ENCODE data around the gene DMD.
"Not testable (repeated sequence)": the region's sequence is repeated elsewhere in the genome, so short reads cannot be mapped to it uniquely, and the experiment has no call there.

Gene DMD

GRCh38 chrX:31962256-31962655 is 1249.1 kb downstream of the DMD start:
- DNase-seq, result no peak

GRCh38 chrX:31934842-31935370 is 1276.4 kb downstream of the DMD start:
- no peak for DNase-seq

- DNase-seq, result no peak
Measured at GRCh38 chrX:31934015-31934414, 1277.3 kb downstream of the DMD start.

GRCh38 chrX:31932769-31933168 is 1278.6 kb downstream of the DMD start:
- DNase-seq, result no peak

- DNase-seq, result not testable (repeated sequence)
Measured at GRCh38 chrX:31932320-31932719, 1279.0 kb downstream of the DMD start.

- DNase-seq, result no peak
Measured at GRCh38 chrX:31931225-31931624, 1280.1 kb downstream of the DMD start.

GRCh38 chrX:31929366-31929765 is 1282.0 kb downstream of the DMD start:
- no peak for DNase-seq

- no peak for DNase-seq
Measured at GRCh38 chrX:31921236-31921635, 1290.1 kb downstream of the DMD start.

- DNase-seq, result no peak
Measured at GRCh38 chrX:31909850-31910572, 1301.3 kb downstream of the DMD start.

- DNase-seq, result no peak
Measured at GRCh38 chrX:31894152-31894551, 1317.2 kb downstream of the DMD start.

- no peak for DNase-seq
Measured at GRCh38 chrX:31893525-31893924, 1317.8 kb downstream of the DMD start.

- DNase-seq, result no peak
Measured at GRCh38 chrX:31889088-31889487, 1322.3 kb downstream of the DMD start.

GRCh38 chrX:31884535-31884934 is 1326.8 kb downstream of the DMD start:
- no peak for DNase-seq

- DNase-seq, result no peak
Measured at GRCh38 chrX:31872007-31872406, 1339.3 kb downstream of the DMD start.

GRCh38 chrX:31870267-31870666 is 1341.1 kb downstream of the DMD start:
- no peak for DNase-seq

- no peak for DNase-seq
Measured at GRCh38 chrX:31860686-31861085, 1350.7 kb downstream of the DMD start.

- DNase-seq, result no peak
Measured at GRCh38 chrX:31858915-31859314, 1352.4 kb downstream of the DMD start.

- DNase-seq, result no peak
Measured at GRCh38 chrX:31854716-31855115, 1356.6 kb downstream of the DMD start.

- DNase-seq, result no peak
Measured at GRCh38 chrX:31851761-31852160, 1359.6 kb downstream of the DMD start.

- no peak for DNase-seq
Measured at GRCh38 chrX:31847773-31848172, 1363.6 kb downstream of the DMD start.

- no peak for DNase-seq
Measured at GRCh38 chrX:31845003-31845402, 1366.3 kb downstream of the DMD start.

GRCh38 chrX:31838617-31839016 is 1372.7 kb downstream of the DMD start:
- DNase-seq, result no peak

GRCh38 chrX:31837445-31838049 is 1373.8 kb downstream of the DMD start:
- no peak for DNase-seq

- DNase-seq, result no peak
Measured at GRCh38 chrX:31836479-31836878, 1374.9 kb downstream of the DMD start.

GRCh38 chrX:31832263-31832662 is 1379.1 kb downstream of the DMD start:
- no peak for DNase-seq
